HL-60 (cell line): ENCODE measurements around the gene STRIP1.

Source experiments
- CTCF ChIP-seq: IDR thresholded peaks from one replicate; pipeline ENCODE4 v1.5.1; 2011; ENCODE audit warnings: low read length, control low read depth, inconsistent platforms; ENCODE audit not compliant: insufficient read depth
- GABPA ChIP-seq: IDR thresholded peaks from 2 replicates; pipeline ENCODE4 v1.6.1; 2012; ENCODE audit warnings: low read depth
- POLR2AphosphoS5 ChIP-seq: IDR thresholded peaks from 2 replicates; pipeline ENCODE4 v1.6.1; 2012; ENCODE audit warnings: low read depth
- REST ChIP-seq: IDR thresholded peaks from 2 replicates; pipeline ENCODE4 v1.6.1; 2012; ENCODE audit warnings: low read depth; ENCODE audit not compliant: insufficient replicate concordance

- TF ChIP-seq POLR2AphosphoS5 (no peak), CTCF (no peak), REST (no peak), GABPA (no peak)
Observed at GRCh38 chr1:110084227-110085078, 50.0 kb downstream of the STRIP1 start.
